Measurements from ENCODE around the gene RGL4. TPM values are rescaled to one million over a fixed set of nuclear protein-coding genes. Genes with fewer than 3 reads are reported as not detected.

The RGL4 gene
- total and polyA plus RNA-seq, 2 of the 8 experiments (the other 6 are each of a cell fraction or from before 2014, with no cell fraction given) = not detected

- no peak for FAIRE-seq
- WGBS, 2 experiments (ENCODE audit: extremely low coverage in 1 of 2, insufficient coverage in 1 of 2, insufficient read length in 1 of 2, insufficient replicate concordance in 2 of 2, low coverage in 1 of 2, low lambda C conversion rate in 2 of 2, missing lambda C conversion rate in 1 of 2) = 92% methylated on average over 10 of the region's 13 CpGs; no CpG with 5 or more reads in 1 of the 2 experiments
Observed at GRCh38 chr22:23696326-23696851, 5.6 kb downstream of the RGL4 start.

More at GRCh38 chr22:23696326-23696851, 5.6 kb downstream of the RGL4 start:
- no peaks in the 10 kb centered on the region for H3K27me3 ChIP-seq (replicated peaks in 1 of 4; ENCODE audit: control insufficient read depth in 3 of 4, extremely low read depth in 1 of 4, insufficient read depth in 3 of 4, low read length in 3 of 4)
- H3K18ac ChIP-seq (ENCODE audit: extremely low read depth, low read length) = no peak overlapping the region
- no peak overlapping the region for H3K23ac ChIP-seq (ENCODE audit: insufficient read length)
- no peak overlapping the region for H4K91ac ChIP-seq (replicated peaks; ENCODE audit: insufficient read length, low read length)
- TF ChIP-seq BCL11A (IDR thresholded peaks at IDR 0.05; ENCODE audit: low read depth in 2 of 2, low read length in 2 of 2) = no peak
- no peak for TF ChIP-seq JUND (IDR thresholded peaks at IDR 0.05; ENCODE audit: low read length)
- TF ChIP-seq CEBPB (IDR thresholded peaks at IDR 0.05; ENCODE audit: low read depth, low read length) = no peak
- H3K9ac ChIP-seq (replicated peaks in 1 of 4; ENCODE audit: extremely low read depth in 1 of 4, low read depth in 3 of 4, low read length in 3 of 4) = no peak overlapping the region
- no peak overlapping the region for H3K4me3 ChIP-seq (ENCODE audit: extremely low read depth in 1 of 4, insufficient read depth in 2 of 4, low read depth in 3 of 4, low read length in 4 of 4)
- H2AFZ ChIP-seq (ENCODE audit: low read length) = no peak overlapping the region
- peaks cover 6 to 18% (median 11%) of the 10 kb centered on the region in 4 experiments; a peak in 5 of 8 replicates for H3K36me3 ChIP-seq (ENCODE audit: control insufficient read depth in 2 of 4, insufficient read depth in 4 of 4, low read length in 3 of 4)
- no peaks in the 10 kb centered on the region for H3K23me2 ChIP-seq (ENCODE audit: low read depth, low read length)
- no peak overlapping the region for H3K4me2 ChIP-seq (ENCODE audit: insufficient read depth in 1 of 2, low read depth in 2 of 2, low read length in 2 of 2)
- H3K14ac ChIP-seq (ENCODE audit: insufficient read length) = no peak overlapping the region
- H3K9me3 ChIP-seq (ENCODE audit: insufficient read depth in 2 of 2, low read depth in 1 of 2, low read length in 1 of 2) = no peaks in the 10 kb centered on the region
- H2BK120ac ChIP-seq (replicated peaks; ENCODE audit: low read depth, low read length) = no peak overlapping the region
- no peaks in the 10 kb centered on the region for H3K4me1 ChIP-seq (replicated peaks in 1 of 4; ENCODE audit: control insufficient read depth in 3 of 4, insufficient read depth in 4 of 4, low read length in 3 of 4)
- POLR2A ChIA-PET (ENCODE audit: partially characterized antibody) = interaction anchor here (1.1 kb wide), 1 partner anchor 35 kb away, joined by 3 read pairs; no protein-coding TSS in a partner anchor
- H2AK5ac ChIP-seq (ENCODE audit: low read depth, low read length) = no peak overlapping the region
- H3K4ac ChIP-seq (replicated peaks; ENCODE audit: insufficient read length, low read depth, low read length) = no peak overlapping the region
- no peak overlapping the region for H4K5ac ChIP-seq (ENCODE audit: insufficient read length, low read depth, low read length)
- H3K79me2 ChIP-seq (ENCODE audit: control insufficient read depth in 1 of 2, insufficient read depth in 2 of 2, low read length in 2 of 2) = 0 out of 4 replicates have a peak, but pooled peaks cover 0 to 4% of the 10 kb centered on the region in 2 experiments
- peaks cover 4% of the 10 kb centered on the region; the same call in 1 of the 2 replicates for H3K79me1 ChIP-seq (ENCODE audit: low read depth, low read length)
- no peak overlapping the region for H2BK5ac ChIP-seq (ENCODE audit: low read depth, low read length)
- H3K27ac ChIP-seq (ENCODE audit: low read depth, low read length) = no peak overlapping the region
- H2BK20ac ChIP-seq (ENCODE audit: low read length) = no peak overlapping the region
- peaks cover 10 to 24% of the 10 kb centered on the region in 2 experiments for H4K20me1 ChIP-seq (replicated peaks in 1 of 2; ENCODE audit: control insufficient read depth in 1 of 2, insufficient read depth in 2 of 2, low read length in 2 of 2)
- no peak overlapping the region for H3K56ac ChIP-seq (replicated peaks; ENCODE audit: insufficient read length, low read depth, low read length)
- H2BK12ac ChIP-seq (ENCODE audit: low read depth, low read length) = no peak overlapping the region
- no peak for DNase-seq (ENCODE audit: low read depth in 1 of 2, low spot score in 2 of 2)
- no peak overlapping the region for H2BK15ac ChIP-seq (ENCODE audit: low read length)
- CTCF ChIA-PET (ENCODE audit: partially characterized antibody) = interaction anchor here (1.1 to 1.3 kb wide), 2 partner anchors 16 to 71 kb away, joined by 3 read pairs; no protein-coding TSS in a partner anchor
- H4K8ac ChIP-seq (ENCODE audit: extremely low read depth, insufficient read depth, low read length) = no peak overlapping the region

All from H1 (cell line).